Muscle of leg (tissue), 11 donors: ENCODE measurements around the gene RPS6KA2. TPM values are rescaled to one million over a fixed set of nuclear protein-coding genes. Genes with fewer than 3 reads are reported as not detected.

Source experiments
- DNase-seq: peaks from one replicate; pipeline ENCODE4 v3.0.0; 2013
- H3K27ac ChIP-seq: one replicate; pipeline ENCODE4 v1.5.1; 2013; ENCODE audit warnings: mild to moderate bottlenecking, low read length, control low read depth
- H3K27me3 ChIP-seq: one replicate; pipeline ENCODE4 v1.6.1; 2013; ENCODE audit warnings: low read length; ENCODE audit not compliant: control insufficient read depth, insufficient read depth
- H3K36me3 ChIP-seq: one replicate; pipeline ENCODE4 v1.6.1; 2013; ENCODE audit warnings: low read length; ENCODE audit not compliant: control insufficient read depth, insufficient read depth
- H3K4me1 ChIP-seq: one replicate; pipeline ENCODE4 v1.6.1; 2013; ENCODE audit warnings: low read length; ENCODE audit not compliant: control insufficient read depth, insufficient read depth
- H3K4me3 ChIP-seq: one replicate; pipeline ENCODE4 v1.5.1; 2013; ENCODE audit warnings: low read length, control low read depth
- H3K9me3 ChIP-seq: replicated peaks from 2 replicates; pipeline ENCODE4 v1.6.1; 2013; ENCODE audit warnings: low read depth, low read length; ENCODE audit not compliant: control insufficient read depth
- whole genome bisulfite sequencing: methylation state at CpG from one replicate; pipeline ENCODE4 v1.1.5; 2013; ENCODE audit warnings: missing lambda C conversion rate; ENCODE audit not compliant: insufficient coverage; 5-methylcytosine and 5-hydroxymethylcytosine counted together
- polyA plus RNA-seq, 8 donors: library from polyadenylated mRNA; unstranded; fragments of 120-200 nt; gene quantifications; one replicate each; pipeline versions ENCODE4 v1.2.1 to v1.2.3, GENCODE V29; 2013; ENCODE audit warnings: inconsistent platforms in 1 of 8, low replicate concordance in 1 of 8; ENCODE audit not compliant: insufficient read length in 8 of 8, insufficient read depth in 1 of 8
- total RNA-seq: library from RNA; stranded (reverse); fragments of 120-200 nt; gene quantifications from one replicate; pipeline ENCODE4 v1.2.4, GENCODE V29; 2013

The RPS6KA2 gene
- total and polyA plus RNA-seq, 9 donors = 15.4 to 29.2 (median 24.6) TPM

DNA sequence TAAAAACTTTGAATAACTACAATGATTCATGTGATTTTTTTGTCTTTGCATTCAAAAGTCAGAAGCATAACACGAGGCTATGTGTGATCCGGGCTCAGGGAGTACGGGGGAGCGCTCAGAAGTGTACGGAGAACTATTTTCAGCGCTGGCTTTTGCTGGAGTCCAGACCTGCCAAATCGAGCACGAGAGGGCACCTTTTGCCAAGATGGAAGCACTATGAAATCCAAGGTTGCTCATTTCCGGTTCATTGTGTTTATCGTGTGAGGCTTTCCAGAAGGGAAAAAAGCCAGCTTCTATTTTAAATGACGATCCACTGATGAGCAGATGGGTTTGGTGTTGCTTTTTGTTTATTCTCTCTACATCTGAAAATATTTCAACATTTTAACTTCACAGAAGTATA lies 51.8 kb downstream of the RPS6KA2 start:
- 81% methylated on average over 8 of the region's 11 CpGs for WGBS
- peaks cover 30% of the 10 kb centered on the region for H3K4me1 ChIP-seq
- no peak overlapping the region for H3K27ac ChIP-seq
- no peaks in the 10 kb centered on the region for H3K9me3 ChIP-seq
- peaks cover 2% of the 10 kb centered on the region for H3K36me3 ChIP-seq
- no peak overlapping the region for H3K4me3 ChIP-seq
- no peaks in the 10 kb centered on the region for H3K27me3 ChIP-seq
- no peak for DNase-seq

DNA sequence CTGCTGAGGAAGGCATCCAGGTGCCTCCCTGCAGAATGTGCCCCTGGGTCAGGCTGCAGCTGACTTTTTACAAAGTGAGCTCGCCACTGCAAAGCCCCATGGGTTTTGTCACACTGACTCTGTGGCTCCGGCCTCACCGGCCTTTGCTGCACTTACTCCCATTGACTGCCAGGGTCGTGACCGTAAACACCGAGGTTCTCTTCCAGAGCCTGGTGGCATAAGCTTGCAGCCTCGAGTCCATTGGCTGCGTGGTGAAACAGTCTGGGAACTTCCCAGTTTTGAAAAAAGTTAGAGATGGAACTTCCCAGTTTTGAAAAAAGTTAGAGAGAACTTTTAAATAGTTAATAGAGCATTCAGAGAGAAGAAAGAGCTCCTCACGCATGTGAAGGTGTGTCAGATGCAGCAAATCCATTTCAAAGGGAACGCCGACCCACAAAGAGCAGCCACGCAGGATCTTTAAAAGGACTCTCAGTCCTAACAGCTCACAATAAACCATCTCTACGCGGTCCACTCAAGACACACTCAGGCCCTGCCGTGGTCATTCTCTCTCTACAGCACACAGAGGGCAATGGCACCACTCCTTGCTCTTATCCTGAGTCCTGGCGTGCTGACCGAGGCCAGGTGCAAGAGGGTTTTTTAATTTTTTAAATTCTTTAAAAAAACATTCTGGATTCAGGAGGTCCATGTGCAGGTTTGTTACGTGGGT lies 53.4 kb downstream of the RPS6KA2 start:
- DNase-seq = no peak
- Histone ChIP-seq H3K36me3 (peaks cover 2% of the 10 kb centered on the region), H3K27ac (no peak overlapping the region), H3K4me1 (peaks cover 22% of the 10 kb centered on the region), H3K9me3 (no peaks in the 10 kb centered on the region), H3K27me3 (no peaks in the 10 kb centered on the region), H3K4me3 (no peak overlapping the region)
- WGBS = 55% methylated on average over 9 of the region's 18 CpGs

GRCh38 chr6:166572370-166573261 lies 54.4 kb downstream of the RPS6KA2 start:
- Histone ChIP-seq H3K4me1 (peaks cover 15% of the 10 kb centered on the region), H3K4me3 (no peak overlapping the region), H3K27ac (peak overlapping the region; percentile 66), H3K9me3 (no peaks in the 10 kb centered on the region), H3K36me3 (peaks cover 2% of the 10 kb centered on the region), H3K27me3 (no peaks in the 10 kb centered on the region)
- WGBS = 40% methylated on average over 14 of the region's 18 CpGs
- peak; percentile 53 for DNase-seq

- no peaks in the 10 kb centered on the region for H3K9me3 ChIP-seq
- DNase-seq = no peak
- H3K27me3 ChIP-seq = no peaks in the 10 kb centered on the region
- no peak overlapping the region for H3K4me3 ChIP-seq
- H3K36me3 ChIP-seq = no peaks in the 10 kb centered on the region
- WGBS = 80% methylated on average over 20 of the region's 22 CpGs
- H3K27ac ChIP-seq = no peak overlapping the region
- H3K4me1 ChIP-seq = peaks cover 26% of the 10 kb centered on the region
These were observed 55.9 kb downstream of the RPS6KA2 start for GRCh38 chr6:166570929-166571713.

DNA sequence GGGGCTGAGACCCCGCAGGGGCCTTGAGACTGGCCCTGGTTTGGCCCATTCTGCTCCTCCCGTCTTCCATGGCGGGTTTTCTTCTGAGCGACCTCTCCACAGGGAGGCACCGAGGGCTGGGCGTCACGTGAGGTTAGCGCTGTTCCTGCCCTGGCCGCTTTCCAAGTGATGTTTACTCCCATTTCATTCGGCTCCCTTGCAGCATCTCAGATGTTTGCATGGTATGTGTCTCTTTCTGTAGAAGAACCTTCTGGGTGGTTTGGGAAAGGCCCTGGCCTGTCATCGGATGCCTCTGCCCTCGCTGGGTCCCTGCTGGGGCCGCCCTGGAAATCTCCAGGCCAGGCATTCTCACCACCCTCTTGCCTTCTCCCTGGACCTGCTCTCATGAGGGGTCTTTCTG lies 57.8 kb downstream of the RPS6KA2 start:
- 90% methylated on average over 9 of the region's 13 CpGs for WGBS
- peaks cover 45% of the 10 kb centered on the region for H3K4me1 ChIP-seq
- H3K9me3 ChIP-seq = no peaks in the 10 kb centered on the region
- no peaks in the 10 kb centered on the region for H3K36me3 ChIP-seq
- H3K4me3 ChIP-seq = no peak overlapping the region
- DNase-seq = no peak
- H3K27me3 ChIP-seq = no peaks in the 10 kb centered on the region
- H3K27ac ChIP-seq = no peak overlapping the region

- H3K36me3 ChIP-seq = no peaks in the 10 kb centered on the region
- WGBS = 100% methylated on average over 2 of the region's 8 CpGs
- H3K27ac ChIP-seq = no peak overlapping the region
- peaks cover 48% of the 10 kb centered on the region for H3K4me1 ChIP-seq
- no peak overlapping the region for H3K4me3 ChIP-seq
- H3K9me3 ChIP-seq = no peaks in the 10 kb centered on the region
- DNase-seq = no peak
- no peaks in the 10 kb centered on the region for H3K27me3 ChIP-seq
These were observed 59.2 kb downstream of the RPS6KA2 start for GRCh38 chr6:166567813-166568212.

- Histone ChIP-seq H3K4me3 (no peak overlapping the region), H3K4me1 (peaks cover 48% of the 10 kb centered on the region), H3K27me3 (no peaks in the 10 kb centered on the region), H3K36me3 (no peaks in the 10 kb centered on the region), H3K27ac (peak overlapping the region; percentile 66), H3K9me3 (no peaks in the 10 kb centered on the region)
- no peak for DNase-seq
- WGBS = 67% methylated on average over 3 of the region's 8 CpGs
These were observed 59.9 kb downstream of the RPS6KA2 start for GRCh38 chr6:166567107-166567506.

GRCh38 chr6:166566026-166567011 lies 60.7 kb downstream of the RPS6KA2 start:
- DNase-seq = no peak
- Histone ChIP-seq H3K36me3 (no peaks in the 10 kb centered on the region), H3K4me1 (peaks cover 56% of the 10 kb centered on the region), H3K27ac (peak overlapping the region; percentile 66), H3K9me3 (no peaks in the 10 kb centered on the region), H3K27me3 (no peaks in the 10 kb centered on the region), H3K4me3 (no peak overlapping the region)
- WGBS = 83% methylated on average over 10 of the region's 12 CpGs
